NCI-H460 (cell line): Measurements from ENCODE around the gene WWOX. TPM values are rescaled to one million over a fixed set of nuclear protein-coding genes. Genes with fewer than 3 reads are reported as not detected.

ENCODE experiments used
- DNase-seq: peaks from one replicate; pipeline ENCODE4 v3.0.0-alpha.2; 2016; ENCODE audit warnings: low read depth; ENCODE audit errors: extremely low read depth
- total RNA-seq: library from RNA; depleted of rRNA; stranded (reverse); fragments of >200 nt; shearing (Covaris generic); gene quantifications from 2 replicates; pipeline ENCODE4 v1.2.3, GENCODE V29; 2014

The WWOX gene
- total RNA-seq, 1 experiment from 2014 or later, result 11.1 TPM

DNA sequence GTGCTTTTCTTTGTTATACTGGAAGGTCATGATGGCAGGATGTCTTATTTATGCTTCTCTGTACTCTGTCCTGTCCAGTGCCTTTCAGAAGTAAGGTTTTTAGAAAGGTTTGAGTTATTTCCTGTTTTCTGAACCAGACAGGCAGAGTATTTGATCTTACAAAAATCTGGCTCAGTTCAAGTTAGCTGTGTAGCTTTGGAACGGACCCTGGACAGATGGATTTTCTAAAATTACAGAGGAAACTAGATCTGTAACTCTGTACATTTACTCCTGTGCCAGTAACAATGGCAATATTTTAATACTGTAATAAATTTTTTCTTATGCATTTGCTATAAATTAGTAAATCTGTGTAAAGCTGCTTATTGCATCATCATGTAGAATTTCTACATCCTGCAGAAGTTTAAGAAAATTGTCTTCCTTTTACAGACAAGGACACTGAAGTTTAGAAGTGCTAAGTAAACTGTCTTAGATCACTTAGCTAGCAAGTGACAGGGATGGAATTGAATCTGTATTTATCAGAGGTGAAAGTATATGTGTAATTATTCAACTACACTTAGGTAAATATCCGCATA, 347.6 kb downstream of the WWOX start:
- DNase-seq, result no peak

DNA sequence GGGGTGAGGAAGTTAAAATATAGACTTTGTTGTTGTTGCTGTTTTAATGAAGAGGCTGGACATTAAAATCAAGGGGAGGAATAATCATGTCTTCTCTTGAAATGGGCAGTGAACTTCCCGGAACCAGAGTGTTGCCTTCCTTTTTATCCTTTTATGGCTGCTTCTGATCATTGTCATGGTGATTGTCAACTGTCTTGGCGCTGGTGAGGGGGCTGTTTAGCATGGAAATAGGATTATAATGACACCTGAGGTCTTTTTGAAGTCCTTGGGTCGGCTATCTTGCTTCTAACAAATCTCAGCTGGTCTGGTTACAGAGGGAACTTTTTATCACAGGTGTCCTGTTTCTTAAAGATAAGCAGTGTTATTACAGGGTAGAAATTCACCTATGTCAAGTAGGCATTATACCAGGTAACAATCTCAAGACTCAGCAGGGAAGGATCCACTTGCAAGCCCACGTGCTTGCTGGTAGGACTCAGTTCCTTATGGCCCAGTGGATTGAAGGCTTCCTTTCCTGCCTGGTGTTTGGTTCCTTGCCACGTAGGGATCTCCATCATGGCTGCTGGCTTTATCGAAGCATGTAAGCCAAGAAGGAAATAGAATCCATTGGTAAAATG, 349.3 kb downstream of the WWOX start:
- DNase-seq, result no peak

DNA sequence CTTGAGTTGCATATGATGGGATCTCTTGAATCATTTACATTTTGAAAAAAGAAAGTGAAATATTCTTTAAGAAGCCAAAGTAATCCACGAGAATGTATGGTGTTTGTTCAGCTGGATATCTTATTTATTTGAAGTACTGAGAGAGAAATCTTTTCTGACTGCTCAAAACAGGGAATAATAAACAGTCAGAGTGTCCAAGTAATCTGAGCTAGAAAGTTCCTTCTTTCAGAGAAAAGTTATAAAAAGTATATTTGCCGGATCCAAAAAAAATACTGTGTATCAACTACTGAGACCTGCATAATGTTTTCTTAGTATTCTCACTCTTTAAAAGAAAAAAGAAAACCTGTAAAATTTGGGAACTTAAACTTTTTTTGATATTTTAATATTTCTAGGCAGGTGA, 350.8 kb downstream of the WWOX start:
- DNase-seq, result no peak

DNA sequence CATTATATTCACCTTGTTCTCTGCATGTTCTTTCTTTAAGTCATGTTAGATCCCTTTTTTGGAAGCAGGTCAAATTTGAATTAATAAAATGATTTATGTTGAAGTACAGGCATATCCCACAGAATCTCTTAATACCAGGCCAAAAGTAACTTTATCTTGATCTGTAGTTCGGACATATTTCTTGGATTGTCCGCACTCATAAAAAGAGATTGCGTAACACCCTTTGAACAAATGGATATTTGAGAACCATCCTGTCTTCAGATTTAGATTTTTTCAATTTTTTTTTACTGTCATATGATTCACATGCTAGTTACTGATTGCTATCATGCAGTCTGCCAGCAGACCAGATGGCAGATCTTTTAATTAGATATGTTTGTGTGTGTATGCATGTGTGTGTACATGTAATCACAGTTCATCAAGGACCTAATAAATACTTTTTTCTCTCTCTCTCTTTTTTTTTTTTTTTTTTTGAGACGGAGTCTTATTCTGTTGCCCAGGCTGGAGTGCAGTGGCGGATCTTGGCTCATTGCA, 352.6 kb downstream of the WWOX start:
- DNase-seq, result no peak

DNA sequence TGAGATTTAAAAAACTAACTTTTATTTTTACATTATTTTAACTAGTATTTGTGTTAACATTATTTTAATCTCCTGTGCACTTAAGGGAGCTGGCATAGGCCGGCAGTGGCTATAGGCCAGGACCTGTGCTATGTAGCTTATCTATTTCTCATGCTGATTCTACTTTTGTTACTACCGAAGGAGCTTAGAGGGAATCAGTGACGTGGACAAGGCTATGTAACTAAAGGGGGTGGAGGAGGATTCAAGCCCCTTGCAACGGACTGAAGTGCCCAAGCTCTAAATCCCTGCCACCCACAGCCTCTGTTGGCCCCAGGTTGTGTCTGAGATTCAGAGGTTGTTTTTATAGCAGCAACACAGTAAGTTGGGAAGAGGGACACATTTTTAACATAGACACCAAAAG, 356.4 kb downstream of the WWOX start:
- DNase-seq, result no peak

DNA sequence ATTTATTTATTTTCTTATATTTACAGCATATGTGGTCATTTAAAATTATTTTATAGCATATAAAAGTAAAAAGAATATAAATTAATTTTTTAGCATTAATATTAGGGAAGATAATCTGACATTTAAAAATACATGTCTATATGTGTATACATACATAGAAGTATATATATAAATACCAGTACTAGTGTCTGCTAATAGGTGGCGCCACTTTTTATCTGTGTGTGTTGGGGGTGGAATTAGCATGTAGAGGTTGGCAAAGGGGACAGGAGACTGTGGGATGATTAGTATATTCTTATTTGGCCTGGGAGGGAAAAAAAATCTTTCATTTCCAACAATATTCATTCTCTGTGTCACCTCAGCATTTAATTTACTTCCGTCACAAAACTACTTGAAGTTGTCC, 359.1 kb downstream of the WWOX start:
- DNase-seq, result no peak

DNA sequence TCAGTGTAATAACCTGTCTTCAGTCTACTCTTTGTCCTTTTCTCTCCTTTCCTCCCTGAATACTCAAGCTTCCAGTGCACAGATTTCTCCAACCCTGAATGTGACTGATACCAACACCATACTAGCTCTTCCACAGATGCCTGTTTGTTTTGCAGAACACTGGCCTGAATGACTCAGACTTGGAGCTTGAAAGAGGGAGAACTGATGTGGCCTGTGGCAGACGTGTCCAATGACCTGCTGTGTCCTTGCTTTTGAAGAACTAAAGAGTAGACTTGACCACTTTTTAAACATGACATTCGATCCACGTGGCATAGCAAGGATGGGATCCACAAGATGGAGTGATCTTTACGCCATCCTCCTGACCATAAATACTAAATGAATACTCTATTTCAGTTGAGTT, 361.0 kb downstream of the WWOX start:
- no peak for DNase-seq

DNA sequence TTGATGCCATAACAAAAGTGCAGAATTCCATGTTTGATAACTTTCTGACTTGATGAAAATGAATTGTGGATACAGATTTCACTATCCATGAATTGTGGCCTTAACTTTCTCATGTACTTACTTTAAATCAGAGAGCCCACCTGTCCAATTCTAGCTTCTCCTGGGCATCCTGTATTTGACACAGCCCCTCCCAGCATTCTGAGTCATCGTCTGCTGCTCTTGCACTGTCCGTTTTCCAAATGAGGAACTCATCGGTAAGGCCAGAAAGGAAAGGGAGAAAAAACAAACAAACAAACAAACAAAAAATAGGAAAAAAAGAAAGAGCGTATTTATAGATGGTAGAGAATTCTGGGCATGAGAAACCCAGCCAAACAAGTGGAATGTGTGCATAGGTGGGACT, 361.6 kb downstream of the WWOX start:
- DNase-seq, result no peak

DNA sequence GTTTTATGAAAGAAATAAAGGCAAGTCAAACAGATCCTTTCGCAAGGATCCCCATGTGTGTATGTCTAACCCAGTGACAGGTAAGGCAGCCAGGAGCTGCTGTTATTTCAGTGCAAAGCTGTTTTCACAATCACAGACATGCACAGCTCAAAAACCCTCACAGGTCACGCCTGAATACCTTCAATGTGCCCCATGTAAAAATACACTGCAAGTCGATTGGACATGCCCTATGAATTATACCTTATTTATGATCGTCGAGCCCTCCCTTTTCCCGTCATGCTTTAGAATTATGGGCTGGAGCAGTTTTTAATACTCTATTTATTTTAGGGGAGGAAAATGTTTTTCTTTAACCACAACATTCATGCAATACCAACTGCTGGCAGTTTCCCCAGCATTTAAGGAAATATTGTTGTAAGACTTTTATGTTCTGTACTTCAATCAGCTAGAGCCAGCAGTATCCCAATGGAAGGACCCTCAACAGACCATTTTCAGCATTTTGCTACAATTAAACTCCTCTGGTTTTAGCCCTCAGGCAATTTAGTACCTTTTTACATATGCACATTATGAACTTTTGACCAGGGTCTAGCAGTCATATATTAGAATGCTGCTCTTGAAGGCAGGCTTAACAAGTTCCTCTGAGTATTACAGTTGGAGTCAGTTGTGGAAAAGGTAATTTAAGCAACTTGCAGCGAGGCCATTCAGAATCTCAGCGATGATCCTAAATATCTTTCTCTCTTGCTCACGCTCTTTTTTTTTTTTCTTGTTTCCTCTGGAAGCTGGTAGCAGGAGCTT, 362.2 kb downstream of the WWOX start:
- DNase-seq, result no peak

DNA sequence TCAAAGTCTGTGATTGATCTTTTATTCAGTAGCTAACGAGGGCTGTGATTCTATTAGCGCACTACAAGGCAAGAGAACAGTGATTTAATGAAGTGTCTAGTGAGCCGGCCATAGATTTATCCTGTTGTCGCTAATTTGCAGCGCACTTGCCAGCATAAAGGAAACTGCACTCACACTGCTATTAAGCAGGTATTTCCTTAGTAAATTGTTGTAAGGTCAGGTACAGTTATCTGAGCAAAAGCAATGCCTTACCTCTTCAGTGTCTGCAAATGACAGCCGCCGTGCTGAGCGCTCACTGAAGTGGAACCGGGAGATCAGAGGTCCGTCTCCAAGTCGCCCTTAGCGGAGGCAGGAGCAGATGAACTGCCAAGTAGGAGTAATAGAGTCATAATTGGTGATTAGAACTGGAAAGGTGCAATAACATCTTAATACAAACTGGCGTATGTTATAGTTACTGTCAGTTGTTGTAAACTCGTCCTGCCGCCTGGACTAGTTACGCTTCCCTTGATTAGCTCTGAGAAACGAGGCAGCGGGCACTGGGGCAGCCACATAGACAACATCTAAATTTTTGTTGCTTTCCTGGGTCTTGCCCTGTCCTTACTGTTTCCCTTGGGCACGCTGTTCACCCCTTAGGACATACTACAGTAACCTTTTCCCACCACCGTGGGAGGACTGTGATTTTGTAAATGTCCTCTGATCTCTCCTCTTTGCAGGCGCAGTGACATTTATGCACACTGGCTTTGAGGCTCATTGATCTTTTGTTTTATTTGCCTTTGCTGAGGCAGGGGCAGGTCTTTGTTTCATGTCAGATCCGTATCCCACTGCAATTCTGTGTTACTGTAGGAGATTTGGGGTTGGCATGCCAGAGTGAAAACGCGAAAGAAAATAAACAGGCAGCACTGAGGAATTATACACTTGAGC, 363.1 kb downstream of the WWOX start:
- no peak for DNase-seq

DNA sequence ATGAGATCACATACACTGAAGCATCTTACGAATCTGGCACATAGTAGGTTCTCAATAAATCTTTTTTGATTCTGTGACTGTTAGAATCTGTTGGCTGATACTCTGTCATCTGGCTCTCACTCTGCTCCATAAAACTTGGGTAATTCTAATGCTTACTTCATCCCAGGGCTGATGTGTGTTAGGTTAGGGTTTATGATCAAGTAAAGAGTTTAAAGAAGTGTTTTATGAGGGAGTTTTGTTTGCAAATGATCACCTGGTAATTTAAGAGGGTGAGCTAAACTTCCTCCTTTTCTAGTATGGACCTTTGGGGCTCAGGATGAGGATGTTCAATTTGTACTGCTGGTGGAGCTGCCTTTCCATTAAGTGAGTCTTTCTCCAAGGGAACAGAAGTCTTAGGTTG, 364.1 kb downstream of the WWOX start:
- DNase-seq, result no peak

DNA sequence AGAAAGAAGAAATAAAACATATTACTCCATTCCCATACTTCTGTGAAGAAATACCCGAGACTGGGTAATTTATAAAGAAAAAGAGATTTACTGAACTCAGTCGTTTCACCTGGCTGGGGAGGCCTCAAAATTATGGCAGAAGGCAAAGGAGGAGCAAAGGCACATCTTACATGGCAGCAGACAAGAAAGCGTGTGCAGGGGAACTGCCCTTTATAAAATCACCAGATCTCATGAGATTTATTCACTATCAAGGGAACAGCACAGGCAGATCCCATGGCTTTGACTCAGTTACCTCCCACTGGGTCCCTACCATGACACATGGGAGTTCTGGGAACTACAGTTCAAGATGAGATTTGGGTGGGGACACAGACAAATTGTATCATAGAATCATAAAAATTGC, 365.4 kb downstream of the WWOX start:
- no peak for DNase-seq

DNA sequence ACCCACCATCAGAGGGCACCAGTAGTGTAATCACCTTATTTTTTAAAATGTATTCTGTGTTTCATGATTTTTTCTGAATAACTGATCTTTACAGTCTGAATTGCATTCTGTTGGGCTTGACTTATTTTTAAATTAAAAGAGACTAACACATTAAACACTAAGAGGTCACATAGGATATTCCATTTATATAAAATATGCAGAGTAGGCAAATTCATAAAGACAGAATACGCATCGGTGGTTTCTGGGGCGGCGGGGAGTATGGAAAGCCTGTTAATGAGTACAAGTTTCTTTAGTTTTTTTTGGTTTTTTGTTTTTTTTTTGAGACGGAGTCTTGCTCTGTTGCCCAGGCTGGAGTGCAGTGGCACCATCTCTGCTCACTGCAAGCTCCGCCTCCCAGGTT, 366.3 kb downstream of the WWOX start:
- DNase-seq, result no peak

DNA sequence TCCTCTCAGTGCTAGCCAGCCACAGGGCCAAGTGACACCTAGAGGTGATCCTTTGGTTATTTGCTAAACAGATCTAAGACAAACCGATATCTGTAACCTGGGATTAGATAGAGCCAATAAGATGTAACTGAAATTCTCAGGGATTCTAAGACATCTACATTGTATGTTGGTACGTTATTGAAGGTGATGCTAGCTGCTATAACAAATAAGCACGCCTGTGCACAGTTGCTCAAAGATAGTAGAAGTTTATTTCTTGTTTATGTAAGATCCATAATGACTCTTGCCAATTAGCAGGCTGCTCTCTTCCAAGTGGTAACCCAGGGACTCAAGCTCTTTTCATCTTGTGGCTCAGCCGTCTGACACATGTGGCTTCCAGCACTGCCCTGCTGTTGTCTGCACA, 370.3 kb downstream of the WWOX start:
- no peak for DNase-seq

DNA sequence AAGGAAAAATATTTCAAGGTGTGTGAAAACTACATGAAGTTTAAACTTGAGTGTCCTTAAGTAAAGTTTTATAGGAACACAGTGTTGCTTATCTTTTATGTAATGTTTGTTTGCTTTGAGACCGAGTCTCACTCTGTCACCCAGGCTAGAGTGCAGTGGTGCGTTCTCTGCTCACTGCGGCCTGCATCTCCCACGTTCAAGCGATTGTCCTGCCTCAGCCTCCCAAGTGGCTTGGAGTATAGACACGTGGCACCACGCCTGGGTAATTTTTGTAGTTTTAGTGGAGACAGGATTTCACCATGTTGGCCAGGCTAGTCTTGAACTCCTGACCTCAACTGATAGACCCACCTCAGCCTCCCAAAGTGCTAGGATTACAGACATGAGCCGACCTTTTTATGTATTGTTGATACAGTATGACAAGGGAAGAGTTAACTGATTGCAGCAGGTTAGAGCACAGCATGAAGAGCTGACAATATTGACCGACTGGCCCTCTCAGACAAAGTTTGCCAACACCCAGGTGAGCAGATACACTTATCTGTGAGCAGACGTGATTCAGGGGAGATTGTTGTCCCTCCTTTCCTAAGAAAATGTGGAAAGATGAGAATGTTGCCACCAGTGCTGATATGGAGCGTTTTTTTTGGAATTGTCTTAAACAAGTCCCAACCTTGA, 373.7 kb downstream of the WWOX start:
- no peak for DNase-seq

DNA sequence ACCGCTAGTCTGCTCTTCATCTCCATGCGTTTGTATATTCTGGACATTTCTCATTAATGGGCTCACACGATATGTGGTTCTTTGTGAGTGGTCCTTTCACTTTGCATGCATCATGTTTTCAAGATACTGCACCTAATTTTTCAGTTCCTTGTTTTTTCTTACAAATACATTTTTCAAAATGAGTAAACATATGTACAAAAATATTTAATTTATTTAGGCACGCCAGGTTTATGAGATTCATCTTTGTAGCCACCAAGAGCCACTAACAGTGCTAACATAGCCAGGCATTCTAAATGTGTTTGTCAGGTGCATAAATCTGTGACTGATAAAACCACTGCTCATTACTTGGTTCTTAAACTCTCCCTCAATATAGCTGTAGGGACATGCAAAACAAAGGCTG, 375.3 kb downstream of the WWOX start:
- no peak for DNase-seq

DNA sequence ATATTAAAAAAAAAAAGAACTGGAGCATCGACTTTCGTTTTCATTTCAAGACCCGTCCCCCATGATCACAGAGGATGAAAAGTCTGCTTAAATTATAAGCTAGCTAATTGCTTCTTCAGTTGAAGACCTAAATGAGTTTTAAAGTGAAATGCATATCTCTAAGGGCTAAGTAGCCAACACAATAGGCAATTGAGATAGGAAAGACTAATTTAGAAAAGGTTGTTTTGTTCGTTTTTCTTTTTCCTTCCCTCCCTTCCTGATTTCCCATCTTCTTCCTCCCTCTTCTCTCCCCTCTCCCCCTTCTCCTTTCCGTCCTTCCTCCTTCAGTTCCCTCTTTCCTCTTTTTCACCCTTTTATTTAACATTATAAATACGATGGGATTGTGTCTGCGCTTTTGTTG, 377.2 kb downstream of the WWOX start:
- no peak for DNase-seq

DNA sequence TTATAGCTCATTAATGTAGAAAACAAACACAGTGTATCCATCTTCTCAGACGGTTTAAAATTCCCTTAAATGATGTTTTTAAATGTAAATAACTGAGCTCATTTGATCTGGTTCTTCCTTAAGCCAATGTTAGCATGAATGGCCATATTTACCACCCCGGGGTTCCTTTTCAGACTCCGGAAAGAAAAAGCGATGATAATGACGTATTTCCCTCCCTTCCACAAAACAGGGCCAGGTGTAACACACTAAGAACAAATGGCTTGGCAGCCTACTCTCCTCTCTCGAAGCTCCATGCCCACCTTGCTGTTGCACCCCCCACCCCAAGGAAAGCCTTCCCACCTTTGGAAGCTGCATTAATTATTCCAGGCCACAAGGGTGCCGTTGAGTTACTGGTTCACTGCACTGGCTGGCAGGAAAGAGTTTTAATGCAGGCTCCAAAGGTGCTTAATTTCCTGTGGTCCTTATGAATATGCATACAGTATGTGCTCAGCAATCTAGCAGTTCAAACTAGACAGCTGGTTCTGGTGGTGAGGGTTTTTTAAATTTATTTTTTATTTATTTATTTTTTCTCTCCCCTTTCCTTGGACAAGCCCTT, 378.9 kb downstream of the WWOX start:
- no peak for DNase-seq

DNA sequence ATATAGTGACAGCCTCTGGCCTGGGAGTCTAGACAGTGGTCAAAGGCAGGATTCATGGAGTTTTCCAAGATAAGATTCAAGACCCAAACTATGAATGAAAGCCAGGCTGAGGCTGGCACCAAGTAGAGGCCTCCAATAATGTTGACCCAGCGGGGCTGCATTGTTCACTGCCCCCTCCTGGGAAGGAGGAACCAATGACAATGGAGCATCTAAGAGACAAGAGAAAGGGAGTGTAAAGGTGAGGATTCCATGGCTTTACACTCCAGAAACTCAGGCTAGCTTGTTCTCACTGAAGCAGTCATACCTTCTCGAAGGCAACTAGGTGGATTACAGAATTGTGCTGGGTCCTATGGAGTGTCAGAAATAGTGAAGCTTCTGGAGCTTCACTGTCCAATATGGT, 380.3 kb downstream of the WWOX start:
- no peak for DNase-seq

DNA sequence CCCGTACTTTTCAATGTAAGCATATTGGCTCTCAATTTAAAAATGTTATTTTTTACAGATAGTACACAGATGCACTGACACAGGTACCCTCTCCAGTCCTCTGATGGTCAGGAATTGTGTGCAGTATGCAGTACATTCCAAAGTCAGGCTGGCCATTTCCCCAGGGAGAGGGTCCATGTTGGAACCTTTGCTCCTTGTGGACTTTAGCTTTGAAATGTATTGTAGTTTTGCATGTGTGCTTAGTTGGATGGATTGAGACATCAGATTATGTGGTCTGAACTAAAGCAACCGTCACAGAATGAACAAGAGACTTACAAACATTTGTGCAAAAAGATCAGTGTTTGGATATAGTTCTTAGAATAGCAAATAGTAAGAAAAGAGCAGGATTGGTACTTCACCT, 381.1 kb downstream of the WWOX start:
- DNase-seq, result no peak
